Neural cell (in vitro differentiated cells): ENCODE measurements around the gene SETX.

Experiments used
- CTCF ChIP-seq: fragments of 450-650 bp; IDR thresholded peaks from 2 replicates; pipeline ENCODE4 v1.5.1; 2014; ENCODE audit warnings: antibody characterized with exemption, mild to moderate bottlenecking, moderate library complexity; ENCODE audit not compliant: poor library complexity, severe bottlenecking
- EZH2 ChIP-seq: fragments of 200-600, 300-800 bp; shearing (Covaris generic), sonication (generic); IDR thresholded peaks from 2 replicates; pipeline ENCODE4 v1.6.1; 2014; ENCODE audit warnings: antibody characterized with exemption, low read length, borderline replicate concordance, mild to moderate bottlenecking; ENCODE audit not compliant: insufficient read depth, poor library complexity, severe bottlenecking
- POLR2AphosphoS5 ChIP-seq: IDR thresholded peaks from 2 replicates; pipeline ENCODE4 v1.6.1; 2012
- RAD21 ChIP-seq: fragments of 450-650 bp; conservative IDR thresholded peaks from 2 replicates; pipeline ENCODE4 v1.6.1; 2014; ENCODE audit warnings: antibody characterized with exemption, mild to moderate bottlenecking, moderate library complexity
- REST ChIP-seq: IDR thresholded peaks from 2 replicates; pipeline ENCODE4 v1.6.1; 2012; ENCODE audit warnings: borderline replicate concordance
- SMC3 ChIP-seq: fragments of 450-650 bp; conservative IDR thresholded peaks from 2 replicates; pipeline ENCODE4 v1.6.1; 2014; ENCODE audit warnings: antibody characterized with exemption, mild to moderate bottlenecking, moderate library complexity; ENCODE audit not compliant: poor library complexity

GRCh38 chr9:132218208-132218607 is 136.6 kb downstream of the SETX start:
- TF ChIP-seq EZH2 = no peak
- no peak for TF ChIP-seq CTCF
- TF ChIP-seq SMC3 = no peak
- no peak for TF ChIP-seq RAD21
- TF ChIP-seq POLR2AphosphoS5 = no peak
- no peak for TF ChIP-seq REST
